GM23248 (cell line): ENCODE measurements around the gene MTA2.

ENCODE experiments used
- EZH2 ChIP-seq: fragments of 200-600 bp; sonication (generic); IDR thresholded peaks from 2 replicates; pipeline ENCODE4 v1.6.1; 2018; ENCODE audit warnings: antibody characterized with exemption, mild to moderate bottlenecking; ENCODE audit not compliant: insufficient read depth, poor library complexity, severe bottlenecking
- EZH2phosphoT487 ChIP-seq: fragments of 200-600 bp; sonication (generic); IDR thresholded peaks from 2 replicates; pipeline ENCODE4 v1.6.1; 2018; ENCODE audit warnings: antibody characterized with exemption, moderate library complexity, mild to moderate bottlenecking, low read depth; ENCODE audit not compliant: insufficient read depth

DNA sequence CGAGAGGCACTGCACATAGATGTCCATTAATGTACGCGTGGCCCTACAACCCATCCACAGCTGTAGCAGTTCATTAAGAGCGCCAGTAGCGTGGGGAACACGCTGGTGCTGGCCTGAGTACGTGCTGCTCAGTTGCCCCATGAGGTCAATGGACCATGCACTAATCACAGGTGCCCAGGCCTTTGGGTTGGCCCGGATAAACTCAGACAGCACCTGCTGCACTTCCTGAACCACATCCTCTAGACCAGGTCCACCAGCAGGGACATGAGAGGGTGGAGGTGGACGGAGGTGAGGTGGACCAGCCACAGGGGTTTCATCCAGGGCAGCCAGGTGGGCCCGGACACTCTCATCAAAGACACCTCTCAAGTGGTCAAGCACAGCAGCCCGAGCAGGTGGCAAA lies 47.8 kb upstream of the MTA2 start:
- no peak for TF ChIP-seq EZH2
- no peak for TF ChIP-seq EZH2phosphoT487
